Natural killer cell (primary cell): ENCODE measurements around the gene MRPL52. TPM values are rescaled to one million over a fixed set of nuclear protein-coding genes. Genes with fewer than 3 reads are reported as not detected.

Experiments used
- ATAC-seq, 3 donors: fragments of 150-1000 bp in 2 of 3; fragments of 200-7000 bp in 1 of 3; cut with Tn5 transposase; 1 replicate in 1 of 3; 2 replicates in 2 of 3; pipeline ENCODE4 v1.10.0; 2021; ENCODE audit warnings: mild to moderate bottlenecking in 2 of 3, moderate library complexity in 2 of 3
- DNase-seq, 2 donors: peaks; one replicate each; pipeline versions ENCODE4 v3.0.0 to v3.0.0-alpha.2; 2013 to 2021; ENCODE audit warnings: mixed read lengths in 1 of 2
- H3K27ac ChIP-seq: one replicate; pipeline ENCODE4 v1.5.1; 2013; ENCODE audit warnings: mild to moderate bottlenecking, low read length
- H3K27me3 ChIP-seq: one replicate; pipeline ENCODE4 v1.6.1; 2013; ENCODE audit warnings: low read length; ENCODE audit not compliant: control insufficient read depth, insufficient read depth
- H3K36me3 ChIP-seq: one replicate; pipeline ENCODE4 v1.6.1; 2013; ENCODE audit warnings: low read length; ENCODE audit not compliant: control insufficient read depth, insufficient read depth
- H3K4me1 ChIP-seq: one replicate; pipeline ENCODE4 v1.6.1; 2013; ENCODE audit warnings: low read length; ENCODE audit not compliant: control insufficient read depth, insufficient read depth
- H3K4me3 ChIP-seq: one replicate; pipeline ENCODE4 v1.5.1; 2013; ENCODE audit warnings: low read length
- H3K9me3 ChIP-seq: one replicate; pipeline ENCODE4 v1.6.1; 2013; ENCODE audit warnings: low read length; ENCODE audit not compliant: control insufficient read depth, insufficient read depth
- H3K27ac Mint-ChIP-seq, 2 donors: one replicate each; pipeline ENCODE4 v1.8.0; 2022; ENCODE audit warnings: mild to moderate bottlenecking in 2 of 2, mixed read lengths in 2 of 2, moderate library complexity in 1 of 2
- H3K27me3 Mint-ChIP-seq, 2 donors: one replicate each; pipeline ENCODE4 v1.8.0; 2022; ENCODE audit warnings: low read depth in 2 of 2, mixed read lengths in 2 of 2
- H3K36me3 Mint-ChIP-seq: one replicate; pipeline ENCODE4 v1.8.0; 2022; ENCODE audit warnings: mixed read lengths
- H3K4me1 Mint-ChIP-seq, 2 donors: one replicate each; pipeline ENCODE4 v1.8.0; 2022; ENCODE audit warnings: mixed read lengths in 2 of 2
- H3K4me3 Mint-ChIP-seq: one replicate; pipeline ENCODE4 v1.8.0; 2022; ENCODE audit warnings: mild to moderate bottlenecking, moderate library complexity, mixed read lengths
- H3K9me3 Mint-ChIP-seq, 2 donors: one replicate each; pipeline ENCODE4 v1.8.0; 2022; ENCODE audit warnings: mixed read lengths in 2 of 2
- WGBS: methylation state at CpG from one replicate; pipeline ENCODE4 v1.1.7; 2013; ENCODE audit warnings: missing lambda C conversion rate; ENCODE audit not compliant: insufficient coverage; 5-methylcytosine and 5-hydroxymethylcytosine counted together
- intact Hi-C: fragments of 100-400 bp; cut with micrococcal nuclease; formaldehyde crosslinking; loops from one replicate; pipeline ENCODE4 v1.14.2; 2022
- total RNA-seq, 4 donors: library from RNA; stranded (reverse); fragments of 120-200 nt in 1 of 4; gene quantifications; one replicate each; pipeline versions ENCODE4 v1.2.3 to v1.2.4, GENCODE V29; 2013 to 2022
- TF ChIP-seq, protein P1 (sequence below): fragments of 200-600 bp; IDR thresholded peaks from one replicate; pipeline ENCODE4 v1.8.0; 2022; ENCODE audit warnings: antibody characterized with exemption

The MRPL52 gene
- total RNA-seq, 3 donors from 2014 or later (not counting 1 experiment from before 2014, with no cell fraction given): 40.5 to 42.0 (median 41.6) TPM

- WGBS: 94% methylated on average over 28 of the region's 28 CpGs
- no peak overlapping the region for H3K27ac ChIP-seq
- Mint-ChIP-seq H3K4me3 (no peak overlapping the region), H3K36me3 (no peaks in the 10 kb centered on the region), H3K9me3 (no peaks in the 10 kb centered on the region), H3K27me3 (peaks cover 24 to 38% of the 10 kb centered on the region in 2 donors), H3K27ac (no peak overlapping the region), H3K4me1 (peaks cover 0 to 9% of the 10 kb centered on the region in 2 donors)
- TF ChIP-seq, protein P1, sequence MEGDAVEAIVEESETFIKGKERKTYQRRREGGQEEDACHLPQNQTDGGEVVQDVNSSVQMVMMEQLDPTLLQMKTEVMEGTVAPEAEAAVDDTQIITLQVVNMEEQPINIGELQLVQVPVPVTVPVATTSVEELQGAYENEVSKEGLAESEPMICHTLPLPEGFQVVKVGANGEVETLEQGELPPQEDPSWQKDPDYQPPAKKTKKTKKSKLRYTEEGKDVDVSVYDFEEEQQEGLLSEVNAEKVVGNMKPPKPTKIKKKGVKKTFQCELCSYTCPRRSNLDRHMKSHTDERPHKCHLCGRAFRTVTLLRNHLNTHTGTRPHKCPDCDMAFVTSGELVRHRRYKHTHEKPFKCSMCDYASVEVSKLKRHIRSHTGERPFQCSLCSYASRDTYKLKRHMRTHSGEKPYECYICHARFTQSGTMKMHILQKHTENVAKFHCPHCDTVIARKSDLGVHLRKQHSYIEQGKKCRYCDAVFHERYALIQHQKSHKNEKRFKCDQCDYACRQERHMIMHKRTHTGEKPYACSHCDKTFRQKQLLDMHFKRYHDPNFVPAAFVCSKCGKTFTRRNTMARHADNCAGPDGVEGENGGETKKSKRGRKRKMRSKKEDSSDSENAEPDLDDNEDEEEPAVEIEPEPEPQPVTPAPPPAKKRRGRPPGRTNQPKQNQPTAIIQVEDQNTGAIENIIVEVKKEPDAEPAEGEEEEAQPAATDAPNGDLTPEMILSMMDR: no peak
- ATAC-seq (no peak), DNase-seq (no peak)
- intact Hi-C loops: no loop called here
- no peaks in the 10 kb centered on the region for H3K9me3 ChIP-seq
- peaks cover 4% of the 10 kb centered on the region for H3K4me1 ChIP-seq
- H3K27me3 ChIP-seq: peaks cover 14% of the 10 kb centered on the region
- H3K36me3 ChIP-seq: no peaks in the 10 kb centered on the region
- H3K4me3 ChIP-seq: no peak overlapping the region
Measured at GRCh38 chr14:22842211-22843122, 12.8 kb downstream of the MRPL52 start.

DNA sequence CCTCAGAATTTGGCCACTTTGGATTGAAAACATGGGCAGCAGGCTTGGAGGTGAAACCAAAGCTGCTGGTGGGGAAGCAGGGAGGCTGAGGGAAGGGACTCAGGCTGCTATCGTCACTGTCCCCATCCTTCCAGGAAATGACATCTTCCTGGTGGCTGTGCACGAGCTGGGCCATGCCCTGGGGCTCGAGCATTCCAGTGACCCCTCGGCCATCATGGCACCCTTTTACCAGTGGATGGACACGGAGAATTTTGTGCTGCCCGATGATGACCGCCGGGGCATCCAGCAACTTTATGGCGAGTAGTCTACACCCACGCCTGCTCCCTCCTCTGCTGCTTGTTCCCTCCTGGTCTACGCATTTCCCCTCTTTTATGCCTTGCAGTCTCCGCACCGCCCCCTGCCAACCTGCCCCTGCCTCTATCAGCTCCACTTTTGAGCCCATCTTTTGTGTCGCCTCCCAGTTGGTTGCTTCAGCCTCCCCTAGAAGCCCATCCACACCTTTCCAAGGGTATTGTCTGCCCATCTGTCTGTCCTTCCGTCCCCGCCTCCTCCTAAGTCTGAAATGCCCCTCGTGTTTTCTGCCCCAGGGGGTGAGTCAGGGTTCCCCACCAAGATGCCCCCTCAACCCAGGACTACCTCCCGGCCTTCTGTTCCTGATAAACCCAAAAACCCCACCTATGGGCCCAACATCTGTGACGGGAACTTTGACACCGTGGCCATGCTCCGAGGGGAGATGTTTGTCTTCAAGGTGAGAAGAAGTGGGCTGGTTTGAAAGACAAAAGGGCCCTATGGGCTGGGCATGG, 13.6 kb downstream of the MRPL52 start:
- intact Hi-C loops: no loop called here
- peaks cover 3% of the 10 kb centered on the region for H3K4me1 ChIP-seq
- no peak for DNase-seq
- no peak overlapping the region for H3K4me3 Mint-ChIP-seq
- no peak overlapping the region for H3K4me3 ChIP-seq
- no peak overlapping the region for H3K27ac Mint-ChIP-seq
- no peak for ATAC-seq
- H3K9me3 ChIP-seq: no peaks in the 10 kb centered on the region
- WGBS: 85% methylated on average over 21 of the region's 21 CpGs
- no peaks in the 10 kb centered on the region for H3K36me3 ChIP-seq
- H3K4me1 Mint-ChIP-seq: peaks cover 0 to 4% of the 10 kb centered on the region in 2 donors
- no peaks in the 10 kb centered on the region for H3K36me3 Mint-ChIP-seq
- peaks cover 24 to 36% of the 10 kb centered on the region in 2 donors for H3K27me3 Mint-ChIP-seq
- H3K9me3 Mint-ChIP-seq: no peaks in the 10 kb centered on the region
- peaks cover 13% of the 10 kb centered on the region for H3K27me3 ChIP-seq
- no peak overlapping the region for H3K27ac ChIP-seq
- TF ChIP-seq, protein P1: no peak

DNA sequence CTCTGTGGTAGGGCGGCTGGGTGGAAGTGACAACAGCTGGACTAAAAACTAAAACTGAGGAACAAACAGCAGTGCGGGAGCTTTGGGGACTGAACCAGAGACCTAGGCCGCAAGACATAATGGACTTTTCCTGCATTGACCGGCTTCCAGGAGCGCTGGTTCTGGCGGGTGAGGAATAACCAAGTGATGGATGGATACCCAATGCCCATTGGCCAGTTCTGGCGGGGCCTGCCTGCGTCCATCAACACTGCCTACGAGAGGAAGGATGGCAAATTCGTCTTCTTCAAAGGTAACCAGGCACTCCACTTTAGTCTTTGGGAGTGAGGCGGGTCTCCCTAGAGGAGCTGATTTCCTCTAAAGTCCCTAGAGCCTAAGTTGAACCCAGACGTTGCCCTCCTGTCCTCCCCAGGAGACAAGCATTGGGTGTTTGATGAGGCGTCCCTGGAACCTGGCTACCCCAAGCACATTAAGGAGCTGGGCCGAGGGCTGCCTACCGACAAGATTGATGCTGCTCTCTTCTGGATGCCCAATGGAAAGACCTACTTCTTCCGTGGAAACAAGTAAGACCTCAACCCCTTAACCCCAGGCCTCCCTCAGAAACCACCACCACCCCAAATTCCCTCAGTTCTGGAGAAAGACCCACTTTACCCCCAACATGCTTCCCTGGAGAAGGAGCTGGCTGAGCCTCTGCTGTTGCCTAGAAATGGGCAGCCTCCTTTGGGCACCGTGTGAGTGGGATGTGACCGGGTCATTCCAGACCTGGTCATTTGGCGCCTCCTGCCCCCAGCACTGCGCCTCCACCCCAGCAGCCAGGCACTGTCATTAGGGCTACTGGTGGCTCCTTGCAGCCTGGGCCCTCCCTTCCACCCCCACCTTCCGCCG, 14.8 kb downstream of the MRPL52 start:
- H3K36me3 ChIP-seq: no peaks in the 10 kb centered on the region

More for the DNA sequence above, 14.8 kb downstream of the MRPL52 start:
- intact Hi-C loops: no loop called here
- no peak for DNase-seq
- WGBS: 94% methylated on average over 22 of the region's 22 CpGs
- TF ChIP-seq, protein P1: no peak
- Histone ChIP-seq H3K4me3 (no peak overlapping the region), H3K4me1 (peaks cover 3% of the 10 kb centered on the region), H3K27ac (no peak overlapping the region), H3K9me3 (no peaks in the 10 kb centered on the region), H3K27me3 (peaks cover 4% of the 10 kb centered on the region)
- Mint-ChIP-seq H3K9me3 (no peaks in the 10 kb centered on the region), H3K27ac (no peak overlapping the region), H3K4me3 (no peak overlapping the region), H3K36me3 (no peaks in the 10 kb centered on the region), H3K4me1 (peaks cover 0 to 4% of the 10 kb centered on the region in 2 donors), H3K27me3 (peaks cover 26 to 36% of the 10 kb centered on the region in 2 donors)
- no peak for ATAC-seq
